T1000 (cell line): ENCODE results near the gene KIAA1217.

Experiments used
- DNase-seq: peaks from one replicate; lab custom pipeline; 2025; ENCODE audit warnings: mixed read lengths; lab: John Stamatoyannopoulos, UW

KIAA1217 gene

GRCh38 chr10:24596217-24596930, 387.4 kb downstream of the KIAA1217 start:
- no peak for DNase-seq

GRCh38 chr10:24597426-24597825, 388.5 kb downstream of the KIAA1217 start:
- DNase-seq: no peak
